ENCODE results near the gene ILF3.
A peak's percentile ranks its signal among the peaks of the same experiment; 100 is the strongest.

The ILF3 gene

GRCh38 chr19:10653732-10654609 lies at the start of gene ILF3:
ILF3 (plus strand) TSS chr19:10654346; CDS start chr19:10670606, 16,260 bp downstream.
- DNase-seq (ENCODE audit: extremely low read depth in 1 of 2, low read depth in 1 of 2), result peak; percentile 98 to 100

- DNase-seq (ENCODE audit: extremely low read depth in 1 of 2, low read depth in 1 of 2), result no peak
Observed at GRCh38 chr19:10604460-10604980, 49.6 kb upstream of the ILF3 start.

GRCh38 chr19:10611907-10612306 lies 42.2 kb upstream of the ILF3 start:
- DNase-seq (ENCODE audit: extremely low read depth in 1 of 2, low read depth in 1 of 2), result no peak

GRCh38 chr19:10612499-10613119 lies 41.5 kb upstream of the ILF3 start:
- DNase-seq (ENCODE audit: extremely low read depth in 1 of 2, low read depth in 1 of 2), result no peak

GRCh38 chr19:10615429-10616023 lies 38.6 kb upstream of the ILF3 start:
- no peak for DNase-seq (ENCODE audit: extremely low read depth in 1 of 2, low read depth in 1 of 2)

- DNase-seq (ENCODE audit: extremely low read depth in 1 of 2, low read depth in 1 of 2), result no peak
Observed at GRCh38 chr19:10617409-10618121, 36.6 kb upstream of the ILF3 start.

GRCh38 chr19:10618846-10619245 lies 35.3 kb upstream of the ILF3 start:
- DNase-seq (ENCODE audit: extremely low read depth in 1 of 2, low read depth in 1 of 2), result no peak

- no peak for DNase-seq (ENCODE audit: extremely low read depth in 1 of 2, low read depth in 1 of 2)
Observed at GRCh38 chr19:10620786-10621185, 33.4 kb upstream of the ILF3 start.

- DNase-seq (ENCODE audit: extremely low read depth in 1 of 2, low read depth in 1 of 2), result no peak
Observed at GRCh38 chr19:10621966-10622365, 32.2 kb upstream of the ILF3 start.

- DNase-seq (ENCODE audit: extremely low read depth in 1 of 2, low read depth in 1 of 2), result no peak
Observed at GRCh38 chr19:10624585-10624984, 29.6 kb upstream of the ILF3 start.

- DNase-seq (ENCODE audit: extremely low read depth in 1 of 2, low read depth in 1 of 2), result no peak
Observed at GRCh38 chr19:10625003-10625761, 29.0 kb upstream of the ILF3 start, which contains the start of gene SLC44A2. SLC44A2 (plus strand) TSS chr19:10625553; CDS start chr19:10625634, 81 bp downstream.

GRCh38 chr19:10625762-10626138 lies 28.4 kb upstream of the ILF3 start:
- DNase-seq (ENCODE audit: extremely low read depth in 1 of 2, low read depth in 1 of 2), result no peak

GRCh38 chr19:10631874-10632273 lies 22.3 kb upstream of the ILF3 start:
- DNase-seq (ENCODE audit: extremely low read depth in 1 of 2, low read depth in 1 of 2), result no peak

GRCh38 chr19:10634430-10634829 lies 19.7 kb upstream of the ILF3 start:
- no peak for DNase-seq (ENCODE audit: extremely low read depth in 1 of 2, low read depth in 1 of 2)

GRCh38 chr19:10634963-10635362 lies 19.2 kb upstream of the ILF3 start:
- DNase-seq (ENCODE audit: extremely low read depth in 1 of 2, low read depth in 1 of 2), result no peak

GRCh38 chr19:10636304-10636972 lies 17.7 kb upstream of the ILF3 start:
- DNase-seq (ENCODE audit: extremely low read depth in 1 of 2, low read depth in 1 of 2), result no peak

GRCh38 chr19:10637894-10638293 lies 16.3 kb upstream of the ILF3 start:
- DNase-seq (ENCODE audit: extremely low read depth in 1 of 2, low read depth in 1 of 2), result no peak

GRCh38 chr19:10639836-10640235 lies 14.3 kb upstream of the ILF3 start:
- DNase-seq (ENCODE audit: extremely low read depth in 1 of 2, low read depth in 1 of 2), result no peak

GRCh38 chr19:10640361-10640760 lies 13.8 kb upstream of the ILF3 start:
- no peak for DNase-seq (ENCODE audit: extremely low read depth in 1 of 2, low read depth in 1 of 2)

GRCh38 chr19:10641248-10641647 lies 12.9 kb upstream of the ILF3 start:
- no peak for DNase-seq (ENCODE audit: extremely low read depth in 1 of 2, low read depth in 1 of 2)

Data from stimulated activated CD8-positive, alpha-beta memory T cell treated with anti-CD3 and anti-CD28 coated beads, Interleukin-7, amount 100 ng/mL, for 48 hours (primary cell).